GM13976 (cell line): ENCODE results near the gene TM4SF1.
"Not testable (repeated sequence)": the region's sequence is repeated elsewhere in the genome, so short reads cannot be mapped to it uniquely, and the experiment has no call there.

Source experiments
- DNase-seq: peaks from one replicate; pipeline ENCODE4 v3.0.0; 2012; ENCODE audit warnings: low spot score
- in situ Hi-C: fragments of 300-500 bp; cut with MboI; formaldehyde crosslinking; loops from one replicate; pipeline ENCODE4 v1.12.0; 2022; ENCODE audit warnings: low sequenced_read_pairs, mixed read lengths, inconsistent platforms; ENCODE audit not compliant: unreplicated experiment
- TF ChIP-seq, protein P1 (sequence below): IDR thresholded peaks from 2 replicates; pipeline ENCODE4 v1.5.1; 2012; ENCODE audit warnings: borderline replicate concordance, mild to moderate bottlenecking; ENCODE audit not compliant: insufficient read depth; ENCODE audit errors: extremely low read depth, missing control alignments, control extremely low read depth

Gene TM4SF1

DNA sequence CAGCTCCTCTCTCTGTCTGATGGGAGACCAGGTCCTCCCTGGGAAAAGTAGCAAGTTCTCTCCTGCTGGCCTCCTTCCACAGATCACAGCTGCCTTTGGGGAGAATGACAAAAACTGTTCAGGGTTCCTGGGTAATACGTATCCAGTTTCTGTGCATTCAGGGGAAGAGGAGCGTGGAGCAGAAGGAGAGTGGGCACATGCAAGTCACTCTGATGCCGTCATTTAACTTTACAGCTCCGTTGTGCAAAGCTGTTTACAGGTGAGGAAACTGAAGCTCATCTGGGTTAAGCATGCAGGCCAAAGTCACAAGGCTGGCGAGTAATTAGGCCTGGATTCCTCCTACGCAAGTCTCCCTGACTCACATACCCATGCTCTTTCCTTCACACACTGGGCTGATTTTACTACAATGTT, 7.5 kb upstream of the TM4SF1 start:
- in situ Hi-C loops, result no loop called here
- no peak for DNase-seq
- TF ChIP-seq, protein P1, sequence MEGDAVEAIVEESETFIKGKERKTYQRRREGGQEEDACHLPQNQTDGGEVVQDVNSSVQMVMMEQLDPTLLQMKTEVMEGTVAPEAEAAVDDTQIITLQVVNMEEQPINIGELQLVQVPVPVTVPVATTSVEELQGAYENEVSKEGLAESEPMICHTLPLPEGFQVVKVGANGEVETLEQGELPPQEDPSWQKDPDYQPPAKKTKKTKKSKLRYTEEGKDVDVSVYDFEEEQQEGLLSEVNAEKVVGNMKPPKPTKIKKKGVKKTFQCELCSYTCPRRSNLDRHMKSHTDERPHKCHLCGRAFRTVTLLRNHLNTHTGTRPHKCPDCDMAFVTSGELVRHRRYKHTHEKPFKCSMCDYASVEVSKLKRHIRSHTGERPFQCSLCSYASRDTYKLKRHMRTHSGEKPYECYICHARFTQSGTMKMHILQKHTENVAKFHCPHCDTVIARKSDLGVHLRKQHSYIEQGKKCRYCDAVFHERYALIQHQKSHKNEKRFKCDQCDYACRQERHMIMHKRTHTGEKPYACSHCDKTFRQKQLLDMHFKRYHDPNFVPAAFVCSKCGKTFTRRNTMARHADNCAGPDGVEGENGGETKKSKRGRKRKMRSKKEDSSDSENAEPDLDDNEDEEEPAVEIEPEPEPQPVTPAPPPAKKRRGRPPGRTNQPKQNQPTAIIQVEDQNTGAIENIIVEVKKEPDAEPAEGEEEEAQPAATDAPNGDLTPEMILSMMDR, result no peak

DNA sequence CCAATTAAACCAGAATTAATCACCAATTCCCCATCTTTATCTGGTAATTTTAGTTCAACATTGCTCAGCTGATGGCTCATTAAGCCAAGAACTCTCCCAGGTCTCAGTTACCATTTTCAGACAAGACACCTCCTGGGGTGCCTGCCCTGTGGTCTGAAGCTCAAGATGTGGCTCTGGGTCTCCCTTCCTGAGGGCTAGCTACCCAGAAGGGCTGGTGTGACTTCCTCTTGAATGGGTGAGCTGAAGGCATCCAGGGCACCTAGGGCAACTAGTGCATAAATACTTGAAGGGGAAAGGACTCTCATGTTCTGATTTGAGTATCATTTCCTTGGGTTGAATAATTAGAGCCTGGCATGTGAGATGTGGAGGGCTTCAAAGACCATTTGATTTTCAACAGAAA, 6.7 kb upstream of the TM4SF1 start:
- in situ Hi-C loops, result no loop called here
- no peak for DNase-seq
- TF ChIP-seq, protein P1, result no peak

DNA sequence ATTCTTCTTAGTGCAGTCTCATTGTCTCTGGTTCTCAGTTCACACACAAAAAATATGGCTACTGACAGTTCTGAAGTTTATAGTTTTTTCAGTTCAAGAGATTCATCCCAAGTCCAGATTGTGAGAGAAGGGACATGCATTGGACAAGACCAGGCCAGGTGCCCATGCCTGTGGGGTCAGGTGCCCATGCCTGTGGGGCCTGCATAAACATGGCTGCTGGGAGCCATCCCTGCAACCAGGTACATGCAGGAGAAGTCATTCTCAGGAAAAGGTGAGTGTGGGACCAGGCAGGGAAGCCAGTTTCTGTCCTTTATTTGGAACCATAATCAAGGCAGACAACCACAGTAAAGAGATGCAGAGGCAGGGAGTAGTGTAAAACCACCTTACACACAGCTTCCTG, 6.3 kb upstream of the TM4SF1 start:
- TF ChIP-seq, protein P1, result no peak

DNA sequence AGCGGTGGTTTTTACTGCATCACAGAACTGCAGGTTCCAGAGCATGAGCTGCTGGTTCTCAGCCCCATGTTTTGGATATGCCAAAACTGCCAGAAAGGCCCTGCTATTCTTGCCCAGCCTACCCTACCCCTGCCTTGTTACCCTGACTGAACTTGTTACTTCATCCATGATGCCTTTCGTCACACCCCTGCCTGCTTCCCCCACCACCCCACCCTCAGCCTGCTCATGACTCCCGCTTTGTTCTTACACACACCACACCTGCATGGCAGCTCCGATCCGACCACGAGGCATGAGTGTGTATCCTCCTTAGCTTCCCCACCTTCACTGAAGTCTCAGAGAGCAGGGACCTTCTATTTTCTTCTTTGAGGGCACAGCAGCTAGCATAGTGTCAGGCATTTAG, 5.1 kb upstream of the TM4SF1 start:
- TF ChIP-seq, protein P1, result no peak
- no peak for DNase-seq
- in situ Hi-C loops, result no loop called here

More for the DNA sequence above, 6.3 kb upstream of the TM4SF1 start:
- DNase-seq, result no peak
- in situ Hi-C loops, result no loop called here

DNA sequence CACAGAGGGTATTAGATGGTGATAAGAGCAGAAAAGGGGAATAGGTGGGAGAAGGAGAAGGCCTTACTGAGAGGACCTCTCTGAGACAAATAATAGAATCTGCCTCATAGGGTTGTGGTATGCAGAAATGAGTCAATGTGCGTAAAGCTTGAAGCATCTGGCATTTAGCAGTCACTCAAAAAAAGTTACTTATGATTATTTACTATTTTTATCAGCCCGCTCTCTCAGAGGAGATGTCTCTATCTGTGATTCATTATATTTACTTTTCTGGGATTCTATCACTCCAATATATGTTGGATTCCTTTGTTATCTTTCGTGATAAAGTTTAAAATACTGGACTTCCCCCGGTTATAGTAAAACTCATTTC, 4.6 kb upstream of the TM4SF1 start:
- peak; percentile 45 for DNase-seq
- in situ Hi-C loops, result no loop called here
- TF ChIP-seq, protein P1, result no peak

DNA sequence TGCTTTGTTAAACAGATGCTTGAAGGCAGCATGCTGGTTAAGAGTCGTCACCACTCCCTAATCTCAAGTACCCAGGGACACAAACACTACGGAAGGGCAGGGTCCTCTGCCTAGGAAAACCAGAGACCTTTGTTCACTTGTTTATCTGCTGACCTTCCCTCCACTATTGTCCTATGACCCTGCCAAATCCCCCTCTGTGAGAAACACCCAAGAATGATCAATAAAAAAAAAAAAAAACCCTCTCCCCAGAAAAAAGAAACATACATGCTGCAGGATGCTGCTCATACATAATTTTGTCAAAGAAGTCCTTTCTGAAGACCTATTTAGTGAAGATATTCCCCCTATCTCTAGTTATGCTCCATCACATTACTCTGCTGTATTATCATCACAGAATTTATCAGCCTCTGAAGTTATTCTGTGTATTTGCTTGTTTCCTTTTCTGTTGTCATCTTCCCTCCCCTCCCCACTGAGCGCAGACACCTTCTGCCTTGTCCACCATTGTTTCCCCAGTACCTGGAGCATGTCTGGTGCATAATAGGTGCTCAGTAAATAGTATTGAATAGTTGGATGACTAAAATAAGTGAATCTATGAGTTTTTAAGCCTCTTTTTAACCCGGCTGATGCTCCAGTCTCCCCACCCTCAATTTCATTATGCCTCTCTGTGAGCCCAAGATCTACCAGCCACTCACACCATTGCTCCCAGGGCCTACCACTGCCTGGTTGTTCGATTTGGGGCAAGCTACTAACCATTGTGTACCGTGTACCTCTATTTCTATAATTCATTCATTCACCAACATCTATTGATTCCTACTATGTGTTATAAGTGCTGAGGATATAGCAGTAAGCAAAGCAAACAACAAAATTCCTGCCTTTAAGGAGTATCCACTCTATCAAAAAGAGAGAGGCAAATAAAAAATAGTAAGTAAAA, 4.0 kb upstream of the TM4SF1 start:
- no peak for DNase-seq
- in situ Hi-C loops, result no loop called here
- TF ChIP-seq, protein P1, result no peak

DNA sequence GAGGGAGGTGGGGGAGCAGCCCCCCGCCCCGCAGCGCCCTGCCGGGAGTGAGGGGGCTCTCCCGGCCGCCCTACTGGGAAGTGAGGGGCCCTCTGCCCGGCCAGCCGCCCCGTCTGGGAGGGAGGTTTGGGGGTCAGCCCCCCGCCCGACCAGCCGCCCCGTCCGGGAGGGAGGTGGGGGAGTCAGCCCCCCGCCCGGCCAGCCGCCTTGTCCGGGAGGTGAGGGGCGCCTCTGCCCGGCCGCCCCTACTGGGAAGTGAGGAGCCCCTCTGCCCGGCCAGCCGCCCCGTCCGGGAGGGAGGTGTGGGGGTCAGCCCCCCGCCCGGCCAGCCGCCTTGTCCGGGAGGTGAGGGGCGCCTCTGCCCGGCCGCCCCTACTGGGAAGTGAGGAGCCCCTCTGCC, 2.8 kb upstream of the TM4SF1 start:
- DNase-seq, in situ Hi-C loops: not testable (repeated sequence)
